Activated CD4-positive, CD25-positive, alpha-beta regulatory T cell (primary cell): ENCODE data around the gene TMEM145.
"Not testable (repeated sequence)": the region's sequence is repeated elsewhere in the genome, so short reads cannot be mapped to it uniquely, and the experiment has no call there.

Source experiments
- DNase-seq, 4 experiments: peaks; one replicate each; lab custom pipeline; 2025; lab: John Stamatoyannopoulos, UW

The TMEM145 gene

DNA sequence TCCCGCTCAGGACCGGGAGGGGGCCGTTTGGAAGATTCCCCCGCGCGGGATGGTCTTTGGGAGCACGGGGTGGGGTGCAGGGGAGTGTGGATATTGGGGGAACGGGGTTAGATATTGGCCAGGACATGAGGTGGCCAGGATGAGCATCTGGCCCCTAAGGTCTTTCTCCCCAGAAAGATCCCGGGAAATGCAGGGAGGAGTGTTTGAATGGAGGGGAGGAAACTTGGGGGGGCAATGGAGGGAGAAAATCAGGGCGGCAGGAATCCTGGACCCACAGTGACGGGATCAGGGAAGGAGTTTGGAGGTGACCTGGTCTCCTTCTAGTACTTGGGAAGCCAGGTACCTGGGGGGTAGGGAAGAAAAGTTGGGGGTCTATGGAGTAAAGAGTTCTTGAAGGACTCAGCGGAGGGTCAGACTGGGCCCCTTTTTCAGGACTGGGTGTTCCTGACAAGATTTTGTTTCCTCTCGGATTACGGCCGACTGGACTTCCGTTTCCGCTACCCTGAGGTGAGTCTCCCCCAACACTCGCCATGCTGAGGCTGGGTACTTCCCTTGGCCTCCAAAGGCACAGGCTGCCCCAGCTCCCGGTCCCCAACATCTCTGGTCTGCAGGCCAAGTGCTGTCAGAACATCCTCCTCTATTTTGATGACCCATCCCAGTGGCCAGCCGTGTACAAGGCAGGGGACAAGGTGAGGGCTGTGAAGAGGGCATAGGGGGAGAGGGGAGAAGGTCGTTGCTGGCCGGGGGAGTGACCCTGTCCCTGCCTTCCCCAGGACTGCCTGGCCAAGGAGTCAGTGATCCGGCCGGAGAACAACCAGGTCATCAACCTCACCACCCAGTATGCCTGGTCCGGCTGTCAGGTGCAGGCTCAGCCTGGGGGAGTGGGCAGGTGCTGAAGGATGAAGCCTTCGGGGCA, 989 bp downstream of the TMEM145 start:
- no peak for DNase-seq

DNA sequence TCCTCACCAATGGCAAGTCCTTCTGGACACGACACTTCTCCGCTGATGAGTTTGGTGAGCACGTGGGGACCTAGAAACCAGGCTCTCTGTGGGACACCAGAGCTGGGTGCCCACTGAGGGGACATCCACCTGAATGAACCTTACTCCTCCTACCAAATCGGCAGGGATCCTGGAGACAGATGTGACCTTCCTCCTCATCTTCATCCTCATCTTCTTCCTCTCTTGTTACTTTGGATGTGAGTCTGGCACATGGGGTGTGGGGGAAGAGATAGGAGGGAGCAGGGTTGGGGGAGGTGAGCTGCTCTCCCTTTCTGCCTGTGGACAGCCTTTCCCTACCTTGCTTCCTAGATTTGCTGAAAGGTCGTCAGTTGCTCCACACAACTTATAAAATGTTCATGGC, 1.9 kb downstream of the TMEM145 start:
- no peak for DNase-seq

DNA sequence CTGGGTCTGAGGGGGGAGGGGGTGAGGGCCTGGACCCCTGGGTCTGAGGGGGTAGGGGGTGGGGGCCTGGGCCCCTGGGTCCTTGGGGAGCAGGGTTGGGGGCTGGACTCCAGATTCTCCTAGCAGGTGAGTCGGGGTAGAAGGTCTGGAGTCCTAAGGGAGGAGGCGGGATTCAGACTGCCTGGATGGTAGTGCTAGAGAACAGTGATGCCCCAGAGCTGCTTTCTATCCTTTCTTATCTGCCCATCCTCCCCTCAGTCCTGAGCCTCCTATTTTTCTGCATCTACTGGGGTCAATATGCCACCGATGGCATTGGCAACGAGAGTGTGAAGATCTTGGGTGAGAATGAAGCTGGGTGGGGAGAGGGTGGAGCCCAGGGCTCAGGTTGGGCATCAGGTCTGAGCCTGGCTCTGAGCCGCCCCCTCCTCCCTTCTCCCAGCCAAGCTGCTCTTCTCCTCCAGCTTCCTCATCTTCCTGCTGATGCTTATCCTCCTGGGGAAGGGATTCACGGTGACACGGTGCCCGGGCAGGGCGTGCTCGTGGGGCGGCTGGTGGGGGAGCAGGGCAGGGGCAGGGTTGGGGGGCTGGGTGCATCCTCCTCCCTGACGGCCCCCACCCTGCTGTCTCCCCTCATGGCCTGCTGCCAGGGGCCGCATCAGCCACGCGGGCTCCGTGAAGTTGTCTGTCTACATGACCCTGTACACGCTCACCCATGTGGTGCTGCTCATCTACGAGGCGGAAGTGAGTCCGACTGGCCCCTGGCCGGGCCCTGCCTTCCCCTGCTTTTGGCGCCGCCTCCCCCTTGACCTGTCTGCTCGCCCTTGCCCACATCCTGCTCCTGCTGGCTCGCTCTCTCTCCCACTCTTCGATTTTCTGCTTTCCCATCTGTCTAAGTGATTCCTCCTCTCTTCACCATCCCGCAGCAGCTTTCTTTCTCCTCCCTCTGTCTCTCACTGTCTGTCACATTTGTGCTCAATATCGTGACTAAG, 3.4 kb downstream of the TMEM145 start:
- no peak for DNase-seq

DNA sequence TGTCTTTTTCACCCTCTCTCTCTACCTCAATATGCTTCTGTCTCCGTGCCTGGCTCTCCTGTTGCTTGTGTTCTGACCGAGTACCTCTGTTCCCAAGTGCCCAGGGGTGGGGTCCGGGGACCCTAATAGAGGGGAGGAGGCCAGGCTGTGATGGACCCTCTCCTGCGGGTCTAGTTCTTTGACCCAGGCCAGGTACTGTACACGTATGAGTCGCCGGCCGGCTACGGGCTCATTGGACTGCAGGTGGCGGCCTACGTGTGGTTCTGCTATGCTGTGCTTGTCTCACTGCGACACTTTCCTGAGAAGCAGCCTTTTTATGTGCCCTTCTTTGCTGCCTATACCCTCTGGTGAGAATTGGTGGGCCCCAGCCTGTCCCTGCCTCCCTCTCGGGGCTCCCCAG, 4.4 kb downstream of the TMEM145 start:
- no peak for DNase-seq

DNA sequence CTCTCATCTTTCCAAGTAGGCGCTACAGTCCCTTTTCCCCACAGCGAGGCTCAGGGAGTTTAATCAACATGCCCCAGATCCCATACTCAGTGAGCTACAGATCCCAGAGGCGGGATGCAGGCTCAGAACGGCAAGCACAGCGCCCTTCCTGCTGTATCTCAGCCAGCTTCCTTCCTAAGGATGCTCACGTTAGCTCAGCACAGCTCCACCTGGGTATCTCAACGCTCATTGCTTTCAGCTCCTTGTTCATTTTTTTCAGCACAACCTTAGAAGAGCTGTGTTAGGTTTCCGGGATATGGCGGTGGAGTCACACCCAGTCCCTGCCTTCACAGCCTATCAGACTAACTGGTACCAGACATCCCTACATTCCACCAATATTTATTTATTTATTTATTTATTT, 9.2 kb downstream of the TMEM145 start:
- no peak for DNase-seq

DNA sequence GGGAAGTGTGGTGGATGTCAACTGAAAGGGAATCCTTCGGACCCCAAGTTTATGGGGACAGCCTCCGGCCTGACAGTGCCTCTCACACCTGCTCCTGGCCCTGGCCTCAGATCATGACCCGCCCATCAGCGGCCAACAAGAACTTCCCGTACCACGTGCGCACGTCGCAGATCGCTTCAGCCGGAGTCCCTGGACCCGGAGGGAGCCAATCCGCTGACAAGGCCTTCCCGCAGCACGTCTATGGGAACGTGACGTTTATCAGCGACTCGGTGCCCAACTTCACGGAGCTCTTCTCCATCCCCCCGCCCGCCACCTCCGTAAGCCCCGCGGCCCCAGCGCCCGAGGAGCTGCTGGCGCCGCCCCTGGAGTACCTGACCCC, 10.4 kb downstream of the TMEM145 start:
- DNase-seq, result no peak

DNA sequence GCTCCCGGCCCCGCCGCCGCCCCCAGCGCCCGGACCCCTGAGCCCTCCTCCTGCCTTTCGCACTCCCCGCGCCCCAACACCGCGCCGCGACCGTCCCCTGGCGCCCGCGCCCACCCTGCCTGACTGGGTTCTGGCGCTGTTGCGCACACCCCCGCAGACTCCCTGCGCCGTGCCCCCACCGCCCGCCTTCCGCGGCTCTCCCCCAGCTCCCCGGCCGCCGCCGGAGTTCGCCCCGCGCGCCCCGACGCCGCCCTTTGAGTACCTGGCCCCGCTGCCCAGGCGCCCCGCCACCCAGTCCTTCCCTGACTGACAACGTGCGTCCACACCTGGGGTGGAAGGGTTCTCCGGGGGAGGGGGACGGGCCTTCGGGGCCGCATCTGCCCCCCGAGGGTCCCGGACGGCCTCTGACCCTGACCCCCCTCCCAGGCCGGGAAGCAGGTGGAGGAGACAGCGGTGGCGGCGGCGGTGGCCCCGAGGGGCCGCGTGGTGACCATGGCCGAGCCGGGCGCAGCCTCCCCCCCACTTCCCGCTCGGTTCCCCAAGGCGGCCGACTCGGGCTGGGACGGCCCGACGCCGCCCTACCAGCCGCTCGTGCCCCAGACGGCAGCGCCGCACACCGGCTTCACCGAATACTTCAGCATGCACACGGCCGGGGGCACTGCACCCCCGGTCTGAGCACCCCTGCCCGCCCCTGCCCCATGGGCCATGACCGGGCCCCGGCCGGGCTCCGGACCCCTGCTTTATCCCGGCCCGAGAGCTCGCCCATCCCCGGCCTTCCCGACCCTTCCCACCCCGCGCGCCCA, 10.9 kb downstream of the TMEM145 start:
- DNase-seq, result no peak

DNA sequence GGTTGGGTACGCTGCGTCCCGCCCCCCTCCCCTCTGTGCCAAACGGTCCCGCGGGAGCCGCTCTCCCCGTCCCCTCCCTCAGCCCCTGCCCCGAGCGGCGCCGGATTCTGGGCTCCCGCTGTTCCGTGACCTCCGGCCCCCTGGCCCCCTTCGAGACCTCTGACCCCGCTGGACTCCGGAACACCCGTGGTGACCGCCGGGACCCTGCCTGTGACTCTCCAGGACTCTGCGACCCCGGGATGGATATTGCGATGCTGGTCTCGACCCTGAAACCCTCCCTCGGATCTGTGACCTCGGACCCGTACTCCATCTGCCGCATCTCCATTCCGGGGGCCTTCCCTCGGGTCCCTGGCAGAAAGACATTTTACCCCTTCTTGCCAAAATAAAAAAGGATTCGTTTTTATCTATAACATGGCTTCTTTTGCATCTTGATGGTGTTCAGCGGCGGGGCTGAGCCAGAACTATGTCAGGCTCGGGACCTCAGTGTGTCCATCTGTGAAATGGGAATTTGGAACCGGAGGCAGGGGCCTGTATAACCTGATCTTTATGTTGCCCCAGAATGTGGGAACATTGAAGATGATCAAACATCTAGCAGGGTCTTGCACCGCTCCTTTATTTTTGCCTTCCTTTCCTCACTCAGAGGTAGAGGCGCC, 11.7 kb downstream of the TMEM145 start:
- no peak for DNase-seq

DNA sequence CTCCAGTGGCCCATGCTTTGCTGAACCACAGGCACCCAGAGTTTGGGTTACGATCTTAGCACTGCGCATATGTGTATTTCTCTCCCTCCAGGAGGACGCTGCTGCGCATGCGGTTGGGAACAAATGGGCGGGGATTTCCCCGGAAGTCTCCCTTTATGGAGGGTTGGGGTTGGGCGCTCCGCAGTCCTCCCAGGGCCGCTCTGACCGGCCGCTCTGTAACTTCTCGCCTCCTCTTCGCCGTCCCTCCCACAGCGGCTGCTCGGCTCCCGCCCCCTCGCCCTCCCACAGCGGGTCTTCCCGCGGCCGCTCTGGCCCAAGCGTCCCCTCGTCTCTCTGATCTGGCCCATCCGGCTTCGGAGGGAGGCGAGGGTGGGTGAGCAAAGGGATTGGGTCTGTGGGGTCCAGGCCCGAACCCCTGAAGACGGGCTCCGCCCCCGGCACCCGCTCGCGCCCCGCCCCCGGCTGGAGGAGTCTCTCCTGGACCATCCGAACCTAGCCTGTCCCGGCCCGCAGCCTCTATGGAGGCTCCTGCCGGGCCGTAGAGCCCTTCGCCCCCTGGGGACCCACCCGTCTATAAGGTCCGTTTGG, 12.3 kb downstream of the TMEM145 start, which contains the start of gene MEGF8:
TSS of gene MEGF8 (plus strand) at position 328 of the 588 bp plus-strand sequence. CDS start 609 bp downstream, outside the sequence.
- DNase-seq, result peak; percentile 92 to 96 (median 92)

DNA sequence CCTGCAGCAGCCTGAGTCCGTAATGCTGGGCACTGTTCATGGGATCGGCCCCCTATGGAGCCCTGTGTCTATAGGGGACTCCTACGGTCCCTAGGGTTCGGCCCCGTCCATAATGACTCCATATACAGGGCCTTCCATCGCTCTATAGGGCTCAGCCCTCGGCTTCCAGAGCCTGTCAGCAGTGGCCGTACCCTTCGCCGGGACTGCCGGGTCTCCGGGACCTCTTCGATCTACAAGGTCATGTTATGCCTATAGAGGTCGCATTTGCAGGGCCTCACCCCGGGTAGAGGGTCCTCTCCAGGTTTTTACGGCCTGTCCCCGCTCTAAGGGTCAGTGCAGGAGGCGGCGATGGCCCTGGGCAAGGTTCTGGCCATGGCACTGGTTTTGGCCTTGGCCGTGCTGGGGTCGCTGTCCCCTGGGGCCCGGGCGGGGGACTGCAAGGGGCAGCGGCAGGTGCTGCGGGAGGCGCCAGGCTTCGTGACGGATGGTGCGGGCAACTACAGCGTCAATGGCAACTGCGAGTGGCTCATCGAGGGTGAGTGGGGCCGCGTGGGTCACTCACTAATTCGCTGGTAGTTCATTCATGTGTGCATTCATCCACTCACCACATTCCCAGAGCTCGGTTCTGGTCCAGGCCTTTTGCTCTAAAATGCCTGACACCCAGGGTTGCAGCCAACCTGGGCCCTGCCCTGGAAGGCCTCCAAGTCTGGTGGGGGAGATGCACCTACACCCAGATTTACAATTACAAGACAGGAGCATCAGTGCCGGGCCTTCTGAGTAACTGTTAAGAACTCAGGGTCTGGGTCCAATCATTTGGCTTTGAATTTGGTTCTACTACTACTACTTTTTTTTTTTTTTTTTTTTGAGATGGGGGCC, 13.0 kb downstream of the TMEM145 start:
- no peak for DNase-seq

DNA sequence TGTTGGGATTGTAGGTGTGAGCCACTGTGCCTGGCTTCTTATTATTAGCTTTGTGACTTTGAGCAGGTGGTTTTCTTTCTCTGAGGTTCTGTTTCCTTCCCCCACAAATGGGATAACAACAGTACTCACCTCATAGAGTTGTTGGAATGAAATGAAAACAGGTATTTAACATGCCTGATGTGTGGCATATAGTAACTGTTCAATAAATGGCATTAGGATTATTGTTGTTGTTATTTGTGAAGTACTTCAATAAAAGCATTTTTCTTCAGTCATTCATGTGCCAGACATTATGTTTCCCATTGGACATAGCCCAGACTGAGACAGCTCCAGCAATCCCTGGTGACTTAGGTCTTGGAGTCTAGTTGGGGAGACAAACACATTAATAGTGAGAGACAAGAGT, 13.9 kb downstream of the TMEM145 start:
- no peak for DNase-seq

DNA sequence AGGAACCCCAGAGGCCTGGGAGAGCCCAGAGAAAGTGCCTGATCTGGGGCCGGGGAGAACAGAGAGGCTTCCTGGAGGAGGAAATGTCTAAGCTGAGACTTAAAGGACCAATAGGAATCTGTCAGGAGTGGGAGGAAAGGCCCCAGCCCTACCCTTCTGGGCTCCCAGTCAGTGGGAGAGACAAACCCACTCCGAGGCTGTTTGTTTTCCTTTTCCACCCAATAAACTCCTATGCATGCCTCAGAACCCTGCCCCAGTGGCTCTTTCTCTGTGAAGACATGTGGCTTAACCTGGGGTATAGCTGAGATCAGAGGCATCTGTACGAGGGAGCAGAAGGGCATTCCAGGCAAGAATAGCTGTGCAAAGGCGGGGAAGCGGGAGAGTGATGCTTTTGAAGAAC, 14.3 kb downstream of the TMEM145 start:
- DNase-seq, result no peak

DNA sequence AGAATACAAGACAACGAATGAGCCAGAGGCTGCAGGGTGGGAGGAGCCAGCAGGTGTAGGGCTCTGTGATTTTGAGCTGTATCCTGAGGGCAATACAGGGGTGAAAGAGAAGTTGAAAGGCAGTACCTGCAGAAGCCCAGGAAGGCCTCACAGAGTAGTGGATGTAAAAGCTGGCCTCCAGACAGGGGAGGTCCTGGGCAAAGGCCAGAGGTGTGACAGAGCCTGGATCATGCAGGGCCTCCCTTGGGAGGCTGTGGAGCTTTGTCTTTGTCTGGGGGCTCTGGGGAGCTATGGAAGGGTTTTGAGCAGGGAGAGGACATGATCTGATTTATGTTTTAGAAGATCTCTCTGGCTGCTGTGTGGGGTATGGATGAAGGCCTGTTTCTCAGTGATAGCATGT, 15.0 kb downstream of the TMEM145 start:
- DNase-seq, result no peak

DNA sequence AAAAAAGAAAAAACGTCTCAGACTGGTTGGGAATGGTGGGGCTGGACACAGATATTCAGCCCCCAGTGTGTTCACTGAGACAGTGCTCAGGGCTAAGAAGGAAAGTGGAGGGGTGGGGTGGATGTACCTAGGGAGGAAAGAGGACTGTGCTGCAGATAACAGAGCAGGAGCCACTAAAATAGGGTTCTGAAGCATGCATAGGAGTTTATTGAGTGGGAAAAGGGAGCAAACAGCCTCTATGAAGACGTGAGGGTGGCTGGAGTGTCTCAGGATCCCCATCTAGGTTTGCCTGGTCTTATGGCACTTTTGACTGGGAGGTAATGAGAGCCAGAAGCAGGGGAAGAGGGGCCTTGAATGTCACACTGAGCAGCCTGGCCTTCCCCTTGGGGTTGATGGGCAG, 15.7 kb downstream of the TMEM145 start:
- DNase-seq, result no peak

DNA sequence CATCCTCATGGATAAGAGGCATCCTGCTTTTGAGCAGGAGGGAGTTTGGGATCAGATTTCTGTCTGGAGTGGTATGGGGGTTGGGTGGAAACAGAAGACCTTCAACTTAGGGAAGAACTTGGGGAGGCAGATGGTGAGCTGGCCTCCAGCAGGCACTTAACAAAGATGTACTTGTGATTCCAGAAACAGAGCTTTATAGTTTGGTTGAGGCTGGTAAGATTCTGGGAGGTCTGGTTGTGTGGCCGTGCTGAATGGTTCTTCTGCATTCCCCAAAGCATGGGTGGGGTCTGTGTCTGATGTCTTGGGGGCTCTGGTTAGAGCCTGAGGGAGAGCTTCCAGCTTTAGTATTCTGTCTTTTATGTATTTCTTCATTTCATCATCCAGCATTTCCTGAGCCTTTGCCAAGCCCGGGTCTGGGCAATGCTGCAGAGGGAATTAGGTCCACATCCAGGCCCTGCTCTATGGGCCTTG, 17.2 kb downstream of the TMEM145 start:
- DNase-seq, result no peak

DNA sequence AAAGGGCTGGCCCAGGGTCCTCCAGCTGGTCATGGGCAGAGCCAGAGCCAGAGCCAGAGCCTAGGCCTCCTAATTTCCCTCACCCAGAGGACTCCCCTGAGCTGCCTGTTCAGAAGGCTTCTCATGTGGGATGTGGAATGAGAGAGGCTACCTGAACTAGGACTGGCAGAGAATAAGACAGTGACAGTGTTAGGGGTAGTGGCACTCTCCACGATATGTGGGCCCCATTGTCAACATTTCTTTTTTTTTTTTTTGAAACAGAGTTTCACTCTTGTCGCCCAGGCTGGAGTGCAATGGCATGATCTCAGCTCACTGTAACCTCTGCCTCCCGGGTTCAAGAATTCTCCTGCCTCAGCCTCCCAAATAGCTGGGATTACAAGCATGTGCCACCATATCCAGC, 18.2 kb downstream of the TMEM145 start:
- not testable (repeated sequence) for DNase-seq

DNA sequence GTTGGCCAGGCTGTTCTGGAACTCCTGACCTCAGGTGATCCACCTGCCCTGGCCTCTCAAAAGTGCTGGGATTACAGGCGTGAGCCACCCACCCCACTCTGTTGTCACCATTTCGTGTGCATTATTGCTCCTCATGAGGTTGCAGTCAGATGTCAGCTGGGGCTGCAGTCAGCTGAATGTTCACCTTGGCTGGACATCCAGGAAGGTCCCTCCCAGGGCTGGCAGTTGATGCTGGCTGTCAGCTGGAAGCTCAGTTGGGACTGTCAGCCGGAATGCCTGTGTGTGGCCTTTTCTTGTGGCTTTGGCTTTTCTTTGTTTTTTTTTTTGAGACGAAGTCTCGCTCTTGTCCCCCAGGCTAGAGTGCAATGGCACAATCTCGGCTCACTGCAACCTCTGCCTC, 18.9 kb downstream of the TMEM145 start:
- DNase-seq, result no peak

DNA sequence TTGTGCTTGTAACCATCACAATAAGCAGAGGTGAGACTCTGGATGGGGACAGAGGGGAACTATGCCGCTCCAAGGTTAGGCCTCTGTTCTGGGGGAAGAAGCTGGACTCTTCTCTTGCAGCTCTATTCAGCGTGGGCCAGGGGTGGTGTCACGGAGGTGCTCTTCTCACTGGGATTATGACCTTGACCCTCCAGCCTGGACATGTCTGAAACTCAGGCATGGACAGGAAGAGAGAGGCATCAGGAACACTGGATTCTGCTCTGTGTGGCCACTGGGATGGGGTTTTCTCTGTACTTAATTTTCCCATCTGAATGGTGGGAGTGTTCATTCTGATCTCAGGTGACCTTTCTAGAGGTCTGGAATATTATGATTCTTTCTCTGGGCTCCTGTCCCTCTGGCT, 19.9 kb downstream of the TMEM145 start:
- no peak for DNase-seq

DNA sequence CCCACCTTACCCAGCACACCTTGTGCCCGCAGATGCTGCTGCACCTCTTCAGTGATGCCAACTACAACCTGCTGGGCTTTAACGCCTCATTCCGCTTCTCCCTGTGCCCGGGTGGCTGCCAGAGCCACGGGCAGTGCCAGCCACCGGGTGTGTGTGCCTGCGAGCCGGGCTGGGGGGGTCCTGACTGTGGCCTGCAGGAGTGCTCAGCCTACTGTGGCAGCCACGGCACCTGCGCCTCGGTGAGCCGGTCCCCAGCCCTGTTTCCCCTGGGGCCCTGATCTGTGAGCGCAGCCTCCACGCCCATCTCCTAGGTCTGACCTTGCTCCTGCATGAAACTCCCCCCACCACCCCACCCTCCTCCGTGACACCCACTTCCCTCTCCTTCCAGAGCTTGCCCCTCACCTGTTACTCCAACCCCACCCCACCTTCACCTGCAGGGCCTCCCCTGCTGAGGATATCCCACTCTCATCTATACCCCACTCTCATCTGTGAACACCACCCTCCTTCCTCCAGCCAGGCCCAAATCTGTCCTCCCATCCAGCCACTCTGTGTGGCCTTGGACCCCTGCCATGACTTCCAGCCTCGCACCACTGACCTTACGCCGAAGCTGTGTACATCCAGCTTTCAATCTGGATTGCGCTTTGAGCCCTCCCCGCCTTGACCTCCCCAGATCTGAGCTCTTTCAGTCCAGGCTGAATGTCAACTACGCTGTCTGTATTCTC, 21.0 kb downstream of the TMEM145 start:
- no peak for DNase-seq
